Stimulated activated CD4-positive, alpha-beta T cell treated with anti-CD3 and anti-CD28 coated beads, TNF-alpha, amount 100 ng/mL, for 1 hour (primary cell): ENCODE measurements around the gene LRFN3.
"Not testable (repeated sequence)": the region's sequence is repeated elsewhere in the genome, so short reads cannot be mapped to it uniquely, and the experiment has no call there.

Experiments used
- DNase-seq, 3 donors: peaks; one replicate each; pipeline ENCODE4 v3.0.0-alpha.2; 2020; ENCODE audit warnings: low read depth in 3 of 3, low spot score in 1 of 3

LRFN3 gene

GRCh38 chr19:35937345-35938281 lies 1.4 kb downstream of the LRFN3 start:
- DNase-seq = no peak

GRCh38 chr19:35938282-35939224 lies 2.4 kb downstream of the LRFN3 start:
- no peak for DNase-seq

DNA sequence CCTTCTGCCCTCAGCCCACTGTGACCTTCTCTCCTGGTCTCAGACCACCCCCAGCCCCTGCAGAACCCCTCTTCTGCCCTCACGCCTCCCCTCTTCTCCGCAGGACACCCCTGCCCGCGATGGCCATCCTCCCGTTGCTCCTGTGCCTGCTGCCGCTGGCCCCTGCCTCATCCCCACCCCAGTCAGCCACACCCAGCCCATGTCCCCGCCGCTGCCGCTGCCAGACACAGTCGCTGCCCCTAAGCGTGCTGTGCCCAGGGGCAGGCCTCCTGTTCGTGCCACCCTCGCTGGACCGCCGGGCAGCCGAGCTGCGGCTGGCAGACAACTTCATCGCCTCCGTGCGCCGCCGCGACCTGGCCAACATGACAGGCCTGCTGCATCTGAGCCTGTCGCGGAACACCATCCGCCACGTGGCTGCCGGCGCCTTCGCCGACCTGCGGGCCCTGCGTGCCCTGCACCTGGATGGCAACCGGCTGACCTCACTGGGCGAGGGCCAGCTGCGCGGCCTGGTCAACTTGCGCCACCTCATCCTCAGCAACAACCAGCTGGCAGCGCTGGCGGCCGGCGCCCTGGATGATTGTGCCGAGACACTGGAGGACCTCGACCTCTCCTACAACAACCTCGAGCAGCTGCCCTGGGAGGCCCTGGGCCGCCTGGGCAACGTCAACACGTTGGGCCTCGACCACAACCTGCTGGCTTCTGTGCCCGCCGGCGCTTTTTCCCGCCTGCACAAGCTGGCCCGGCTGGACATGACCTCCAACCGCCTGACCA lies 3.3 kb downstream of the LRFN3 start:
- DNase-seq = no peak

DNA sequence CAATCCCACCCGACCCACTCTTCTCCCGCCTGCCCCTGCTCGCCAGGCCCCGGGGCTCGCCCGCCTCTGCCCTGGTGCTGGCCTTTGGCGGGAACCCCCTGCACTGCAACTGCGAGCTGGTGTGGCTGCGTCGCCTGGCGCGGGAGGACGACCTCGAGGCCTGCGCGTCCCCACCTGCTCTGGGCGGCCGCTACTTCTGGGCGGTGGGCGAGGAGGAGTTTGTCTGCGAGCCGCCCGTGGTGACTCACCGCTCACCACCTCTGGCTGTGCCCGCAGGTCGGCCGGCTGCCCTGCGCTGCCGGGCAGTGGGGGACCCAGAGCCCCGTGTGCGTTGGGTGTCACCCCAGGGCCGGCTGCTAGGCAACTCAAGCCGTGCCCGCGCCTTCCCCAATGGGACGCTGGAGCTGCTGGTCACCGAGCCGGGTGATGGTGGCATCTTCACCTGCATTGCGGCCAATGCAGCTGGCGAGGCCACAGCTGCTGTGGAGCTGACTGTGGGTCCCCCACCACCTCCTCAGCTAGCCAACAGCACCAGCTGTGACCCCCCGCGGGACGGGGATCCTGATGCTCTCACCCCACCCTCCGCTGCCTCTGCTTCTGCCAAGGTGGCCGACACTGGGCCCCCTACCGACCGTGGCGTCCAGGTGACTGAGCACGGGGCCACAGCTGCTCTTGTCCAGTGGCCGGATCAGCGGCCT lies 4.1 kb downstream of the LRFN3 start:
- DNase-seq = no peak

DNA sequence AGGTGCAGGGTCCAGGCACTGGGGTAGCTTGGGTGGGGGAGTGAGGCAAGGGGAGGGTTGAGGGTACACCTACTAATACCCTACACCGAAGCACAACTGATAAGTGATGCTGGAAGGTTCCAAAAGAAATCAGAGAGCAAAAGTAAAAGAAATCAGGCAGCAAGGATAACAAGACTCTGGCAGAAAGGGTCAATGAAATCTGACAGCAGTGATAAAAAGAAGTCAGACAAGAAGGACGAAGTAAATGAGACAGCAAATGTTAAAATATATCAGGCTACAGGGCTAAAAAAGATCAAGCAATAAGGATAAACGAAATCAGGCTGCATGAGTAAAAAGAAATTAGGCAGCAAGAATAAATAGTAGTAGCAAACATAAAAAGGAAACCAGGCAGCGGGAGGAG lies 4.7 kb downstream of the LRFN3 start:
- no peak for DNase-seq

DNA sequence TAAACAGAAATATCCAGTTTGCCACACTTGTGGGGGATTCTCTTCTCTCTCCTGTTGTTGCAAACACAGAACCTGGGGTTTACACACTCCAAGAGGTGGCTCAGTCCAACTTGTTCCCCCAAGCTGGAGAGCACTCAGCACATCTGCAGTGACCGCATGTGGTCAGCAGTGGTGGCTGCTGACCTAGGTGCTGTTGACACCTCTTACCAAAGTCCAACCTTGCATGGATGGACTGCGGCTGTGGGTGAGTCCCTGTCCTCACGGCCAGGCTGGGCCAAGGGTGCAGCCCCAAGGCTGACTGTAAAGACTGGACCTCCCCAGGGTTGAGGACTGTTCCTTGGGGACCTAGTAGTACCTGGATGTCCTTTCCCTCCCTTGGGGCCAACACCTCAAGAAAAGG lies 6.1 kb downstream of the LRFN3 start:
- no peak for DNase-seq

DNA sequence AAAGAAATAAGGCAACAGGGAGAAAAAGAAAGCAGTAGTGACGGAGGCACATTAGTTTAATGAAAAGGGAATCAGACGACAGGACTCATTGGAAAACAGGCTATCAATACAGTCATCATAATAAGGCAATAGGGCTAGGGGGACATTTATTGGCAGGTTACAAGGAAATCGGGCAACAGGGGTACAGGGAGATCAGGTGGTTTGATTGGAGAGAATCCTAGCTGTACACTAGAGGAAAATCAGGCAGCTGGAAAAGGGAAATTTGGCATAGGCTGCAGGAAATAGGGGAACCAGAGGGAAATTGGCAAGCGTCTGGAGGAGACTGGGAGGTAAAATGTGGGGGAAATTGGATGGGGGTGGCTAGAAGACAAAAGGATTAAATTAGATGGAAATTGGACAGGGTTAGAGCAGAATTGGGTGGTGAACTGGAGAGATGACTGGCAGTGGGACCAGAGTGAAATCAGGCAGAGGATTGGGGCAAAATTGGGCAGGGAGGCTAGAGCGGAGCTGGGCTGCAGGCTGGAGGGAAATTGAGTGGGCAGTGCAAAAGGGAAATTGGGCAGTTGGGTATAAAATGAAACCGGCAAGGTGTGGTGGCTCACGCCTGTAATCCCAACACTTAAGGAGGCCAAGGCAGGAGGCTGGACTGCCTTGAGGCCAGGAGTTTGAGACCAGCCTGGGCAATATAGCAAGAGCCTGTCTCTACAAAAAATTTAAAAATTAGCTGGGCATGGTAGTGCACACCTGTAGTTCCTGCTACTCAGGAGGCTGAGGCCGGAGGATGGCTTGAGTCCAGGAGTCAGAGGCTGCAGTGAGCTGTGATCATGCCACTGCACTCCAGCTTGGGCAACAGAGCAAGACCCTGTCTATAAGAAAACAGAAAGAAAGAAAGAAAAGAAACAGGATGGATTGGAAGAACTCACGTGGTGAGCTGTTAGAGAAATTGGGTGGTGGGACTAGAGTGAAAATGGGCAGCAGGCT lies 7.4 kb downstream of the LRFN3 start:
- no peak for DNase-seq

DNA sequence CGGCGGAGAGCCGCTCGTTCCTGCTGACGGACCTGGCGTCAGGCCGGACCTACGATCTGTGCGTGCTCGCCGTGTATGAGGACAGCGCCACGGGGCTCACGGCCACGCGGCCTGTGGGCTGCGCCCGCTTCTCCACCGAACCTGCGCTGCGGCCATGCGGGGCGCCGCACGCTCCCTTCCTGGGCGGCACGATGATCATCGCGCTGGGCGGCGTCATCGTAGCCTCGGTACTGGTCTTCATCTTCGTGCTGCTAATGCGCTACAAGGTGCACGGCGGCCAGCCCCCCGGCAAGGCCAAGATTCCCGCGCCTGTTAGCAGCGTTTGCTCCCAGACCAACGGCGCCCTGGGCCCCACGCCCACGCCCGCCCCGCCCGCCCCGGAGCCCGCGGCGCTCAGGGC lies 8.4 kb downstream of the LRFN3 start:
- no peak for DNase-seq

DNA sequence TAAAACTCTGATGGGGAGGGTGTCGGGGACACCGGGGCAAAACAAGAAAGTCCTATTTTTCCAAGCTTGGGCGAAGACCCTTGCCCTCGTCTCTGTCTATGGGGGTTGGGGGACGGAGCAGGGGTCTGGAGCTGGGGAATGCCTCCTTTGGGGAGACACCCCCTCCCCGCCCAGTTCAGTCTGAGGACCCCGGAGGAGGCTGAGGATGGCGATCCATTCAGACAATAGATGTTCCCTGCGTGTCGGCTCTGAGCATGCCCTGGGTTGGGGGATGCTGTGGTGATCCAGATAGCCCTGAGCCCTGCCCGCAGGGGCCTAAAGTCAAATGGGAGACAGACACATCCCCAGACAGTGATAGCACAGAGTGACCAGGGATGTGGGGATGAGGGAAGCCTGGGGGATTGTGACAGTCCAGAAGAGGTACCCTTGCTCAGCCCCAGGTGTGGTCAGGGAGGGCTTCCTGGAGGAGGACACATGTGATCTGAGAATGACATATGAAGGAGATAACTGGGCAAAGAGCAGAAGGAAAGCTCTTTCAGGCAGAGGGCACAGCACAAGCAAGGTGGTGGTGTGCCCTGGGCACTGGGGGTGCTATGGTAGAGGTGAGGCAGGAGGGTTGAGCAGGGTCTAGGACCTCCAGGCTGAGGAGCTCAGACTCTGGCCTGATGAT lies 9.1 kb downstream of the LRFN3 start:
- DNase-seq = no peak

DNA sequence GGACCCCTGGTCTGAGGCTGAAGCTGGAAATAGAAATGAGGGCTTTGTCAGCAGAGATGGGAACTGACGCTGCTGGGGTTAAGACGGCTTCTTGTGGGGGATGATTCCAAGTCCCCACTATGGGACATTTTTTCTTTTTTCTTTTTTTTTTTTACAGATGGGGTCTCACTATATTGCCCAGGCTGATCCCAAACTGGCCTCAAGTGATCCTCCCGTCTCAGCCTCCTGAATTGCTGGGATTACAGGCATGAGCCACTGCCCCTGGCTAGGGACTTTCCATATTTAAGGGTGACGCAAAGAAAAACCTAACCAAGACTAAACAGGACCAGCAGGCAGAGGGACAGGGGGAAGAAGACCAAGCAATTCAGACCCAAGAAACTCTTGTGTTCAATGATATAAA lies 10.0 kb downstream of the LRFN3 start:
- no peak for DNase-seq

GRCh38 chr19:35949131-35949530 lies 13.0 kb downstream of the LRFN3 start:
- DNase-seq = no peak

- no peak for DNase-seq
Observed at GRCh38 chr19:35955881-35956634, 19.9 kb downstream of the LRFN3 start.

- not testable (repeated sequence) for DNase-seq
Observed at GRCh38 chr19:35957411-35957810, 21.2 kb downstream of the LRFN3 start.

GRCh38 chr19:35958660-35959039 lies 22.5 kb downstream of the LRFN3 start:
- DNase-seq = no peak

DNA sequence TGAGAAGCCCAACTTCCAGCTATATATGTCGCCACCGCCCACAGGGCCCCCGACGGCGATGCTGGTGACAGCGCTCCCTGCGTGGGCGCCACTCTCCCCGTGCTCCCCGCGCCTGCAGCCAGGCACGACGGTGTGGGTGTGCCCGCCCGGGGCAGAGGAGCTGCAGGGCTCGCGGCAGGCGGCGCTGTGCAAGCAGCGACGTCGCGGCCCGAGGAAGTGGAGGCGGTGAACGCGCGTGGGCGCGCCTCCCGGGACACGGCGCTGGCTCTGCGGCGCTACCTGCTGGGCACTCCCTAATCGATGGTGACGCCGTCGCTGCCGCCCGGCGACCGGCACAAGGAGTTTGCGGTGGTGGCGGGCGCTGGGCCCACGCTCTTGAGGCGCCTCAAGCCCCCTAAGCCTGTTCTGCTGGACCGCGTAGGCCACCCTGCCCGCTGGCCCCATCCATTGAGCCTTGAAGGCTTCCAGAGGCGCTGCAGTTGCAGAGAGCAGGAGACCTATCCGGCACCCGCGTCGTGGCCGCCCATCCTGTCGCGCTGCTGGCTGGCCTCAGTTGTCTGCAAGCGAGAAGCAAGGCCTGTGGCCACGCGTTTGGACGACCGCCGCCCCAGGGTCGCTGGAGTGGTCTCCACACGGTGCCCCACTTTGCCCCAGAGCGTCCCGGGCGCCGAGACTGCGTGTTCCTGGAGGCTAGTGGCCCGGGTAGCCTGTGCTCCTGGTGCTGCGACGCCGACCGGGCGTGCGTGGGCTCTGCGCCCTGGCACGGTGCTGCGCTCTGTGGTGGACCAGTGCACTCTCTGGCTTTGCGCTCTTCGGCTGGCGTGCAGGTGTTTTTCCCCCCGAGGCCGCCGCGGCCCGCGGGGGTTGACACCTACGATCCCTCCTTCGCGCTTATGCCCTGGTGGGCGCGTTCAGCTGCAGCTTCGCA lies 23.1 kb downstream of the LRFN3 start:
- peak; percentile 64 to 77 (median 68) for DNase-seq

GRCh38 chr19:35959968-35960320 lies 23.8 kb downstream of the LRFN3 start:
- no peak for DNase-seq

GRCh38 chr19:35960432-35960972 lies 24.3 kb downstream of the LRFN3 start:
- DNase-seq = no peak
